Stomach smooth muscle (tissue), 2 donors: ENCODE data around the gene TNRC6C.
"Not testable (repeated sequence)": the region's sequence is repeated elsewhere in the genome, so short reads cannot be mapped to it uniquely, and the experiment has no call there.

Experiments used
- H3K27ac ChIP-seq: one replicate; pipeline ENCODE4 v1.7.0; 2013; ENCODE audit warnings: mild to moderate bottlenecking, low read length, inconsistent platforms
- H3K27me3 ChIP-seq, 2 donors: one replicate each; pipeline ENCODE4 v1.7.0; 2013; ENCODE audit warnings: low read length in 2 of 2; ENCODE audit not compliant: insufficient read depth in 2 of 2, control insufficient read depth in 1 of 2
- H3K36me3 ChIP-seq, 2 donors: one replicate each; pipeline ENCODE4 v1.7.0; 2013; ENCODE audit warnings: low read length in 2 of 2; ENCODE audit not compliant: control insufficient read depth in 2 of 2, insufficient read depth in 2 of 2
- H3K4me1 ChIP-seq: one replicate; pipeline ENCODE4 v1.7.0; 2013; ENCODE audit warnings: low read length; ENCODE audit not compliant: control insufficient read depth, insufficient read depth
- H3K4me3 ChIP-seq, 2 donors: one replicate each; pipeline ENCODE4 v1.7.0; 2013; ENCODE audit warnings: low read length in 2 of 2
- H3K9ac ChIP-seq, 2 donors: one replicate each; pipeline ENCODE4 v1.7.0; 2013; ENCODE audit warnings: low read length in 2 of 2, mild to moderate bottlenecking in 1 of 2
- H3K9me3 ChIP-seq, 2 donors: one replicate each; pipeline ENCODE4 v1.7.0; 2013; ENCODE audit warnings: low read length in 2 of 2; ENCODE audit not compliant: control insufficient read depth in 2 of 2
- donor health status: healthy.
- donor health status: Pancreatic carcinoma.

TNRC6C gene

GRCh38 chr17:78133179-78133951 is 174.9 kb downstream of the TNRC6C start:
- no peak overlapping the region for H3K4me3 ChIP-seq
- H3K27ac ChIP-seq: no peak overlapping the region
- H3K4me1 ChIP-seq: peaks cover 18% of the 10 kb centered on the region
- H3K9me3 ChIP-seq: no peaks in the 10 kb centered on the region
- H3K36me3 ChIP-seq: no peaks in the 10 kb centered on the region
- H3K9ac ChIP-seq: no peak overlapping the region
- peaks cover 15 to 29% of the 10 kb centered on the region in 2 donors for H3K27me3 ChIP-seq

DNA sequence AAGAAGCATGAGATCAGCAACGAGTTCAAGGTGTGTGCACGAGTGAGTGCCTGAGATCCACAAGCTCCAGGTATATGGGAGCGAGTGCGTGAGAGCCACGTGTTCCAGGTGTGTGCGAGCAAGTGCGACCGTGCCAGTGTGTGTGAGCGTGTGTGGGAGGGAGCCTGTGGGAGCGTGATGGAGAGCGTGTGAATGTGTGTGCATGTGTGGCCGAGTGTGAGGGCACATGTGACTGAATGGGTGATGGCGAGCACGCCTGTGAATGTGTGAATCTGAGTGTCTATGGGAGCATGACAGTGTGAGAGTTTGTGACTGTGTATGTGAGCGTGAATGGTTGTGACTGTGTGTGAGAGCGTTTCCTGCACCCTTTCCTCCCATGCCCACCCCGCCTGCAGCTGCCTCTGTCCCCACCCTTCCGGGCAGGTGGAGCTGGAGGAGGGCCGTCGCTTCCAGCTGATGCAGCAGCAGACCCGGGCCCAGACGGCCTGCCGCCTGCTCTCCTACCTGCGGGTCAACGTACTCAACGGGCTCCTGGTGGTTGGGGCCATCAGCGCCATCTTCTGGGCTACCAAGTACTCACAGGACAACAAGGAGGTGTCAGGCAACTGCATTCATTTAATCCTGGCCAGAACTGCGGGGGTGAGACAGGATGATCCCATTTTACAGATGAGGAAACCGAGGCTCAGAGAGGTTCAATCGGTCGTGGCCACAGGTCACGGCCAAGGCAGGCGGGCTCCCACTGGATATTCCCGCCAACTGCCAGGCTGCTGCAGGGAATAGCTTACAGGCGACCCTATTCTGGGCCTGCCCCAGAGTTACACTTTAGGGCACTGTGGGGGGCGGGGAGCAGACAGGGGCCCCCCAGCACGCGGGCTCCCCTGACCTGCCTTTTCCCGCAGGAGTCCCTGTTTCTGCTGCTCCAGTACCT is 175.7 kb downstream of the TNRC6C start:
- H3K9ac ChIP-seq: no peak overlapping the region
- H3K4me1 ChIP-seq: peaks cover 12% of the 10 kb centered on the region
- peaks cover 13 to 27% of the 10 kb centered on the region in 2 donors for H3K27me3 ChIP-seq
- H3K9me3 ChIP-seq: no peaks in the 10 kb centered on the region
- H3K36me3 ChIP-seq: no peaks in the 10 kb centered on the region
- H3K4me3 ChIP-seq: no peak overlapping the region
- no peak overlapping the region for H3K27ac ChIP-seq

- Histone ChIP-seq H3K27ac (no peak overlapping the region), H3K4me3 (no peak overlapping the region), H3K9ac (no peak overlapping the region), H3K4me1 (peaks cover 7% of the 10 kb centered on the region), H3K9me3 (no peaks in the 10 kb centered on the region), H3K27me3 (peaks cover 11 to 24% of the 10 kb centered on the region in 2 donors), H3K36me3 (no peaks in the 10 kb centered on the region)
These were observed 176.4 kb downstream of the TNRC6C start for GRCh38 chr17:78134899-78135385.

DNA sequence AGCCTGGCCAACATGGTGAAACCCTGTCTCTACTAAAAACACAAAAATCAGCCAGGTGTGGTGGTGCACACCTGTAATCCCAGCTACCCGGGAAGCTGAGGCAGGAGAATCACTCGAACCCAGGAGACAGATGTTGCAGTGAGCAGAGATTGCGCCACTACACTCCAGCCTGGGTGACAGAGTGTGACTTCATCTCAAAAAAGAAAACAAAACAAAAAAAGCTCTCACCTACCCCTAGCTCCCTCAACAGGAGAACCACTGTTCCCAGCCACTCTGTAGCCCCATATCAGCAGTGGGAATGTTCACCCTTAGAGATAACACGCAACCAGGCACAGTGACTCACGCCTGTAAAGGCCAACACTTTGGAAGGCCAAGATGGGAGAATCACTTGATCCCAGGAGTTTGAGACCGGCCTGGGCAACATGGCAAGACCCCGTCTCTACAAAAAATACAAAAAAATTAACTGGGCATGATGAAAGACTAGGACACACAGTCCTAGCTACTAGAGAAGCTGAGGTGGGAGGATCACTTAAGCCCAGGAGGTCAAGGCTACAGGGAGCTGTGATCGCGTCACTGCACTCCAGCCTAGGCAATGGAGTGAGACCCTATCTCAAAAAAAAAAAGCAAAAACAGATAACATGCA is 177.5 kb downstream of the TNRC6C start:
- peaks cover 5% of the 10 kb centered on the region for H3K4me1 ChIP-seq

GRCh38 chr17:78137392-78138203 is 179.1 kb downstream of the TNRC6C start:
- Histone ChIP-seq H3K27me3 (peaks cover 3 to 7% of the 10 kb centered on the region in 2 donors), H3K27ac (no peak overlapping the region), H3K4me1 (peaks cover 7% of the 10 kb centered on the region), H3K4me3 (no peak overlapping the region), H3K36me3 (no peaks in the 10 kb centered on the region), H3K9me3 (no peaks in the 10 kb centered on the region), H3K9ac (no peak overlapping the region)

More for the DNA sequence above, 177.5 kb downstream of the TNRC6C start:
- Histone ChIP-seq H3K27ac (no peak overlapping the region), H3K9me3 (no peaks in the 10 kb centered on the region), H3K4me3 (no peak overlapping the region), H3K27me3 (peaks cover 8 to 15% of the 10 kb centered on the region in 2 donors), H3K9ac (no peak overlapping the region), H3K36me3 (no peaks in the 10 kb centered on the region)

DNA sequence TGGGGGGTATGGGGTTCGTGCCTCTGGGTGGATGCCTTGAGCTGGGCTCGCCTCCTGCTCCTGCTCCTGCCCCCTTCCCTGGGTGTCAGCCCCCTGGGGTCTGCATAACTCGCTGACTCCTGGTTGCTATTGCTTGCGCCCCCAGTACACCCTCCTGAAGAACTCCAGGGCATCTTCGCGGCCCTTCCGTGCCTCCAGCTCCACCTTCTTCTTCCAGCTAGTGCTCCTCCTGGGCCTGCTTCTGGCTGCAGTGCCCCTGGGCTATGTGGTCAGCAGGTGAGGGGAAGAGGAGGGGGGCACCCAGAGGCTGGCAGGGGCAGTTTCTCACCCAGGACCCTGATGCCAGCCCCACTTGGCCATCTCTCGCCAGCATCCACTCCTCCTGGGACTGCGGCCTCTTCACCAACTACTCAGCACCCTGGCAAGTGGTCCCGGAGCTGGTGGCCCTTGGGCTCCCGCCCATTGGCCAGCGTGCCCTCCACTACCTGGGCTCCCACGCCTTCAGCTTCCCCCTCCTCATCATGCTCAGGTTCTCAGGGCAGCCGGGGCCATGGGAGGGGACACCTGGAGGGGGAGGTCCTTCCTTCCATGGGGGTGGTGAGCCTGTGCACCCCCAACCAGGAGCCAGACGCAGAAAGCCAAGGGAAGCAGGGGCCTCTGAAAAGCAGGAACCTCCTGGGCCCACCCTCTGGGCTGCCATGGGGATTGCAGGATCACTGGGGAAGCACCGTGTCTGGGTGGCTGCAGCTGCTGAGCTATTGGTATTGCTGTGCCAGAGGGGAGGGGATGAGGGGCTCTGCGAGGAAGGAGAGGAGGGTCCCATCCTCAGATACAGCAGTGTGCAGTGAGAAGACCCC is 179.9 kb downstream of the TNRC6C start:
- Histone ChIP-seq H3K9me3 (no peaks in the 10 kb centered on the region), H3K9ac (no peak overlapping the region), H3K27ac (no peak overlapping the region)

GRCh38 chr17:78139861-78140168 is 181.3 kb downstream of the TNRC6C start:
- H3K27ac ChIP-seq, H3K4me3 ChIP-seq, H3K9ac ChIP-seq, H3K9me3 ChIP-seq, H3K27me3 ChIP-seq, H3K36me3 ChIP-seq: not testable (repeated sequence)
- peaks cover 20% of the 10 kb centered on the region for H3K4me1 ChIP-seq

More for the DNA sequence above, 179.9 kb downstream of the TNRC6C start:
- Histone ChIP-seq H3K27me3 (peaks cover 2 to 7% of the 10 kb centered on the region in 2 donors), H3K4me1 (peaks cover 7% of the 10 kb centered on the region), H3K4me3 (no peak overlapping the region), H3K36me3 (no peaks in the 10 kb centered on the region)

DNA sequence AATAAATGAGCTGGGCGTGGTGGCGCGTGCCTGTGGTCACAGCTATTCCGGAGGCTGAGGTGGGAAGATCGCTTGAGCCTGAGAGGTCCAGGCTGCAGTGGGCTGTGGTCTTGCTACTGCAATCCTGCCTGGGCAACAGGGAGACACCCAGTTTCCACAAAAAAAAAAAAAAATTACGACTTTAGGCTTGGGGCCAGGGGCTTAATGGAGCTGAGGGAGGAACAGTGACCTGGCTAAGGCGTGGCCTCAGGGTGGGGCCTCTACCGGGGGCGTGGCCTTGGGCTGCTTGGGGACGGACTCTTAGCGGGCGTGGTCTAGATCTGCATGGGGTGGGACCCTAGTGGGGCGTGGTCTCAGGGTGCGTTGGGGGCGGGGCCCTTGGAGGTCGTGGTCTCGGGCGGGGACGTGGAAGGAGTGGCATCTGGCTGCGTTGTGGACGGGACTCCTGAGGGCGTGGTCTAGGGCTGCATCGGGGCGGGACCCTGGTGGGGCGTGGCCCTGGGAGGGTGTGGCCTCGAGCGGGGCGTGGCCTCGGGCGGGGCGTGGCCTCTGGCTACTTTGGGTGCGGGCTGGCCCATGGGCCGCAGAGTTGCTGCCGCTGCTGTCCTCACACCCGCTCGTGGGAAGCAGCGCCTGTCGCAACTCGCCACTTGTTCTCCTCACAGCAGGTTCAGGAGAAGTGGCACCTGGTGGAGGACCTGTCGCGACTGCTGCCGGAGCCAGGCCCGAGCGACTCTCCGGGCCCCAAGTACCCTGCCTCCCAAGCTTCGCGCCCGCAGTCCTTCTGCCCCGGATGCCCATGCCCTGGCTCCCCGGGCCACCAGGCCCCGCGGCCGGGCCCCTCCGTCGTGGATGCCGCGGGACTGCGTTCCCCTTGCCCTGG is 181.9 kb downstream of the TNRC6C start:
- Histone ChIP-seq H3K36me3 (no peaks in the 10 kb centered on the region), H3K27me3 (peaks cover 0 to 4% of the 10 kb centered on the region in 2 donors), H3K27ac (no peak overlapping the region), H3K9ac (no peak overlapping the region), H3K4me3 (no peak overlapping the region), H3K4me1 (peaks cover 26% of the 10 kb centered on the region), H3K9me3 (no peaks in the 10 kb centered on the region)
